ENCODE measurements around the gene TRIM10. TPM values are rescaled to one million over a fixed set of nuclear protein-coding genes. Genes with fewer than 3 reads are reported as not detected.

TRIM10 gene
- total and polyA plus RNA-seq, 2 experiments from 2014 or later: 0.31 TPM; not detected in 1

DNA sequence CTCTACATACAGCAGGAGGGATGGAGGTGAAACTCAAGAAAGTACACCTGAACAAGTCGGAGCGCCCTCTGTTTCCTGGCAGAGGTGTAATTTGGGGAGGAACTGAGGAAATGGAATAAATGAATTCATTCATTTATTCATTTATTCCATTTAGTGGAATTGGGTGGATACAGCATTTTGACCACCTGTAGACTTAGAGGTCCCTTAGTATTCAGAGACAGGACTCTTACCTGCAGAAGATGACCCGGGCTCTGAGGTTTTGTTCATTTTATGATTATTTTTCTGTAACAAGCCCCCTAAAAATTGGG is 57.2 kb downstream of the TRIM10 start:
- peaks cover 34% of the 10 kb centered on the region for H3K4me1 Mint-ChIP-seq
- Histone ChIP-seq H3K4me1 (ENCODE audit: insufficient read depth) (peaks cover 28% of the 10 kb centered on the region), H2AFZ (peak overlapping the region; percentile 99), H3K79me2 (replicated peaks; ENCODE audit: insufficient read depth) (no peaks in the 10 kb centered on the region), H3K36me3 (ENCODE audit: insufficient read depth) (no peaks in the 10 kb centered on the region), H3K27me3 (ENCODE audit: insufficient read depth) (peaks cover 72% of the 10 kb centered on the region), H3K27ac (ENCODE audit: low read depth) (no peak overlapping the region), H4K20me1 (replicated peaks; ENCODE audit: insufficient read depth) (no peaks in the 10 kb centered on the region), H3K4me2 (peak overlapping the region; percentile 95), H3F3A (replicated peaks; ENCODE audit: low read depth) (peaks cover 5% of the 10 kb centered on the region; the same call in 1 of the 2 replicates), H3K4me3 (peak overlapping the region; percentile 78), H3K9me2 (ENCODE audit: insufficient read depth) (no peaks in the 10 kb centered on the region)
- H3K36me3 Mint-ChIP-seq (ENCODE audit: low read depth): no peaks in the 10 kb centered on the region; the same call in 2 of the 3 replicates
- DNase-seq (ENCODE audit: low spot score): no peak
- H3K9me3 Mint-ChIP-seq: no peaks in the 10 kb centered on the region; the same call in 2 of the 3 replicates
- TF ChIP-seq ZNF114 (CRISPR knock-in tag; IDR thresholded peaks at IDR 0.05) (no peak), STAT1 (IDR thresholded peaks at IDR 0.05; ENCODE audit: unreplicated experiment) (no peak)
- TF ChIP-seq, protein P1, sequence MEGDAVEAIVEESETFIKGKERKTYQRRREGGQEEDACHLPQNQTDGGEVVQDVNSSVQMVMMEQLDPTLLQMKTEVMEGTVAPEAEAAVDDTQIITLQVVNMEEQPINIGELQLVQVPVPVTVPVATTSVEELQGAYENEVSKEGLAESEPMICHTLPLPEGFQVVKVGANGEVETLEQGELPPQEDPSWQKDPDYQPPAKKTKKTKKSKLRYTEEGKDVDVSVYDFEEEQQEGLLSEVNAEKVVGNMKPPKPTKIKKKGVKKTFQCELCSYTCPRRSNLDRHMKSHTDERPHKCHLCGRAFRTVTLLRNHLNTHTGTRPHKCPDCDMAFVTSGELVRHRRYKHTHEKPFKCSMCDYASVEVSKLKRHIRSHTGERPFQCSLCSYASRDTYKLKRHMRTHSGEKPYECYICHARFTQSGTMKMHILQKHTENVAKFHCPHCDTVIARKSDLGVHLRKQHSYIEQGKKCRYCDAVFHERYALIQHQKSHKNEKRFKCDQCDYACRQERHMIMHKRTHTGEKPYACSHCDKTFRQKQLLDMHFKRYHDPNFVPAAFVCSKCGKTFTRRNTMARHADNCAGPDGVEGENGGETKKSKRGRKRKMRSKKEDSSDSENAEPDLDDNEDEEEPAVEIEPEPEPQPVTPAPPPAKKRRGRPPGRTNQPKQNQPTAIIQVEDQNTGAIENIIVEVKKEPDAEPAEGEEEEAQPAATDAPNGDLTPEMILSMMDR (conservative IDR thresholded peaks at IDR 0.05; ENCODE audit: low read depth in 2 of 2): peak in 1 of 2 experiments; percentile 37; a peak in 1 of 4 replicates
- no peak for ATAC-seq
- H3K27me3 Mint-ChIP-seq (ENCODE audit: insufficient read depth, low read depth, poor library complexity): peaks cover 61% of the 10 kb centered on the region
- peak overlapping the region; percentile 81 for H3K4me3 Mint-ChIP-seq
- H3K27ac Mint-ChIP-seq: no peak overlapping the region

DNA sequence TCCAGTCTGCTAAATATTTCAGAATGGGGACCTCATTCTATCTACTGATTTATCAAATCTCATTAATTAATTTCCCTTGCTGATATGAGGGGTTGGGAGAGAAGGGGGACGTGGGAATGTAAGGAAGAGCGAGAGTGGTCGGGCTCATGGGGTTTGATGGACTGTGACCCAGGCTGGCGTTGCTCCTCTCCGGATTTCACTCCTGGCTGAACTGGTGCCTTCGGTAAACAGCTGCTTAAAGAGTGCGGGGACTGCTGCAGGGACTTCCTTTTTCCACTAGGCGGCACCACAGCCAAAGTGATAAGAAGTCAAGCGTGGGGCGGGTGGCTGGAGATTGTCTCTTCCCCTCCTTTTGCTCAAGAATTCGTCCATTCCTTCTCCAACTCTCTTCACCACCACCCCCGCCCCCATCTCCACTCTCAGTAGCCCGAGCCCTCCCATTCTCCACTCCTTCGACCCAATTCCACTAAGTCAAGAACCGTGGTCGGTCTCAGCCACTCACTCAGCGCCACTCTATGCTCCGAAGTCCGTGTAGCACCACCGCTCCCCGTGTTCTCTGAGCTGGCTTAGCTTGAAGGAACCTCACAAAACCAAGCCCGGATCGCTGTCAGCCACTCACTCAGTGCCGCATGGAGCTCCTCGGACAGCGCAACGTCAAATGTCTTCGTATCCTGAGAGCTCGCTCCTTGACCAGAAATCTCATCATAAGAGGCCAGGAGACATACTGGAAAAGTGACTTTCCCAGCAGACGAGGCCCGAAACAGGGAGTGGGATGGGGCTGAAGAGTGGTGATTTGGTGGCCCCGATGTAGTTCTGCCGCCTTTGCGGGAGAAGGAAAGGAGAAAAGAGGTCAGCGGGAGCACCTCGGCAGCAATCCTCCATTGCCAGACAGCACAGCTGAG is 57.8 kb downstream of the TRIM10 start:
- peak overlapping the region; percentile 99 for H2AFZ ChIP-seq
- Mint-ChIP-seq H3K4me1 (peaks cover 34% of the 10 kb centered on the region), H3K36me3 (ENCODE audit: low read depth) (no peaks in the 10 kb centered on the region; the same call in 2 of the 3 replicates), H3K4me3 (peak overlapping the region; percentile 81), H3K9me3 (no peaks in the 10 kb centered on the region; the same call in 2 of the 3 replicates), H3K27me3 (ENCODE audit: insufficient read depth, low read depth, poor library complexity) (peaks cover 66% of the 10 kb centered on the region), H3K27ac (no peak overlapping the region)
- H3K36me3 ChIP-seq (ENCODE audit: insufficient read depth): no peaks in the 10 kb centered on the region
- peaks cover 76% of the 10 kb centered on the region for H3K27me3 ChIP-seq (ENCODE audit: insufficient read depth)
- H3K4me2 ChIP-seq: peak overlapping the region; percentile 95
- peak overlapping the region; percentile 78 for H3K4me3 ChIP-seq
- no peaks in the 10 kb centered on the region for H4K20me1 ChIP-seq (replicated peaks; ENCODE audit: insufficient read depth)
- DNase-seq (ENCODE audit: low spot score) (peak; percentile 96), ATAC-seq (peak; percentile 63)
- no peaks in the 10 kb centered on the region for H3K79me2 ChIP-seq (replicated peaks; ENCODE audit: insufficient read depth)
- TF ChIP-seq, protein P1 (conservative IDR thresholded peaks at IDR 0.05; ENCODE audit: low read depth in 2 of 2): peak; percentile 72 to 92
- no peak for TF ChIP-seq JUNB (IDR thresholded peaks at IDR 0.05; ENCODE audit: unreplicated experiment)
- TF ChIP-seq EZH2 (IDR thresholded peaks at IDR 0.05; ENCODE audit: low read depth, unreplicated experiment): peak; percentile 46
- H3F3A ChIP-seq (replicated peaks; ENCODE audit: low read depth): peaks cover 5% of the 10 kb centered on the region; the same call in 1 of the 2 replicates
- no peak overlapping the region for H3K27ac ChIP-seq (ENCODE audit: low read depth)
- H3K4me1 ChIP-seq (ENCODE audit: insufficient read depth): peaks cover 28% of the 10 kb centered on the region
- H3K9me2 ChIP-seq (ENCODE audit: insufficient read depth): no peaks in the 10 kb centered on the region

Measured in GM23338 (cell line).